Fibroblast of villous mesenchyme (primary cell): Measurements from ENCODE around the gene FBXL17. TPM values are rescaled to one million over a fixed set of nuclear protein-coding genes. Genes with fewer than 3 reads are reported as not detected.

Source experiments
- DNase-seq: peaks from one replicate; pipeline ENCODE4 v3.0.0-alpha.2; 2010; ENCODE audit warnings: low read depth
- H3K4me3 ChIP-seq: 2 replicates; pipeline ENCODE4 v1.5.1; 2011; ENCODE audit warnings: low read depth, mild to moderate bottlenecking, low read length
- total RNA-seq: library from RNA; depleted of rRNA; stranded (reverse); fragments of >200 nt; gene quantifications from 2 replicates; pipeline ENCODE4 v1.2.3, GENCODE V29; 2012
- TF ChIP-seq, protein P1 (sequence below): IDR thresholded peaks from 2 replicates; pipeline ENCODE4 v1.5.1; 2012; ENCODE audit warnings: low read depth, mild to moderate bottlenecking, low read length; ENCODE audit not compliant: insufficient read depth

FBXL17 gene
- total RNA-seq, 1 donor = 20.3 TPM

DNA sequence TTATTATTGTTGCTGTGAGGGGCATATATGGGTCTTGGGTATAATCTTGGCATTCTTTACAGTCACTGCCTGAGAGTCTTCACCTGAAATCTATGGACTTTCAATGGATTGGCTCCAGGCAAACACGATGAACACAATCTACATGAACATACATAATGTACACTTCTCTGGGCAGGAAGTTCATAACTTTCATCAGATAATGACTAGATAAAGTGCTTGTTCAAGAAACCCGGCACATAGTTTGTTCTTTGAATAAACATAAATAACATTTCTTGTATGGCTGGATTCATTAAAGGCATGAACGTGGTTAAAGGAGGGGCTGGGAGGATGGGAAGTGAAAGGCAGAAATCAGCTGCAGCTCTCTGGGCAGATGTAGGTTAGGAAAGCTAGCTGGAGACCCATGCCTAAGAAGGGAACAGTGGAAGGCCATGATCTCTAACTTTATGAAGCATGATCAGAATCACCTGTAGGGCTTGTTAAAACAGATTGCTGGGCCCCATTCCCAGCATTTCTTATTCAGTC is 404.3 kb downstream of the FBXL17 start:
- TF ChIP-seq, protein P1, sequence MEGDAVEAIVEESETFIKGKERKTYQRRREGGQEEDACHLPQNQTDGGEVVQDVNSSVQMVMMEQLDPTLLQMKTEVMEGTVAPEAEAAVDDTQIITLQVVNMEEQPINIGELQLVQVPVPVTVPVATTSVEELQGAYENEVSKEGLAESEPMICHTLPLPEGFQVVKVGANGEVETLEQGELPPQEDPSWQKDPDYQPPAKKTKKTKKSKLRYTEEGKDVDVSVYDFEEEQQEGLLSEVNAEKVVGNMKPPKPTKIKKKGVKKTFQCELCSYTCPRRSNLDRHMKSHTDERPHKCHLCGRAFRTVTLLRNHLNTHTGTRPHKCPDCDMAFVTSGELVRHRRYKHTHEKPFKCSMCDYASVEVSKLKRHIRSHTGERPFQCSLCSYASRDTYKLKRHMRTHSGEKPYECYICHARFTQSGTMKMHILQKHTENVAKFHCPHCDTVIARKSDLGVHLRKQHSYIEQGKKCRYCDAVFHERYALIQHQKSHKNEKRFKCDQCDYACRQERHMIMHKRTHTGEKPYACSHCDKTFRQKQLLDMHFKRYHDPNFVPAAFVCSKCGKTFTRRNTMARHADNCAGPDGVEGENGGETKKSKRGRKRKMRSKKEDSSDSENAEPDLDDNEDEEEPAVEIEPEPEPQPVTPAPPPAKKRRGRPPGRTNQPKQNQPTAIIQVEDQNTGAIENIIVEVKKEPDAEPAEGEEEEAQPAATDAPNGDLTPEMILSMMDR = no peak
- H3K4me3 ChIP-seq = no peak overlapping the region
- peak; percentile 20 for DNase-seq

DNA sequence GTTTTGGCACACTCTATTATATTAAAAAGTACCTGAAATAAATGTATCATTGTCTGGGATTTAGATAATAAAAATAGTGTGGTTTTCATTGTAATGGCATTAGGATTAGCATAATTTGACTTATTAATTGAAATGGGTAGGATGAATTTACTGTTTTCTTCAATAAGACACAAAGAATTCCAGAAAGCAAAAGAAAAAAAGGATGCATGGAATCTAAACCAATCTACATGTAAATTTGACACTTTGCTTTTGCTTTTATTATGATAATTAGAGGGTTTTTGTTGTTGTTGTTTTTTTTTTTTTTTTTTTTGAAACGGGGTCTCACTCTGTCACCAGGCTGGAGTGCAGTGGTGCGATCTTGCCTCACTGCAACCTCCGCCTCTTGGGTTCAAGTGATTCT is 406.3 kb downstream of the FBXL17 start:
- H3K4me3 ChIP-seq = no peak overlapping the region
- TF ChIP-seq, protein P1 = no peak
- DNase-seq = no peak

DNA sequence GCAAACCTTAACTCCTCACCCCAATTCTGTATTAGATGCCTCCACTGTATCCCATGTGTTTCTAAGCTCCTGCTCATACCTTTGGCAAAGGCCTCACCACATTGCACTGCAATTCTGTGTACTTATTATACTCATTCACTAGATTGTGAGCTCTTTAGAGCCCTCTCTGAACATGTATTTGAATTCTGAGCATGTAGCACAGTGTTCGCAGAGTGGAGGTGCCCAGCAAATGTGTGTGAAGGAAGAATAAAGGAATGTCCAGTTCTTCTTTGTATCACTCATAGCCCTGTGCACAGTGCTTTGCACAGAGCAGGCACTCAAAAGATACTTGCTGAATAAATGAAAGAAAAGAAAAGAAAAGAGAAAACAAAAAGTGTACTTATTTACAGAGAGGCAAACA is 410.1 kb downstream of the FBXL17 start:
- H3K4me3 ChIP-seq = no peak overlapping the region
- DNase-seq = no peak
- TF ChIP-seq, protein P1 = no peak

DNA sequence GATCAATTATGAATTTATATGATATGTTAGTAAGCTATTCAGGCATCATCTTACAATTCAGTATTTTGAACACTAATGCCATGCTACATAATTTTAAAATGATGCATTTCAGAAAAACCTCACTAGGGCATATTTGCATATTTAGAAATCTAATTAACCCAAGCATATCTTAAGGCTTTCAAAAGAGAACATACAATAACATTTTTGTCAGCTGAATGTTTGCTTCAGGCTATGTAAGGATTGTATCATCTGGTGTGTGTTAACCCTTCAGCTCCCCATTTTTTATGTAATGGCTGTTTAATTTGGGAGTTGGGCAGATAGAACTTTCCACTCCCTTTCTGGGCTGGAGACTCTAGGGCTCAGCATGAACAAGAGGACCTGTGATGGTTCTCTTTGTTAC is 412.1 kb downstream of the FBXL17 start:
- TF ChIP-seq, protein P1 = no peak
- DNase-seq = no peak
- no peak overlapping the region for H3K4me3 ChIP-seq

DNA sequence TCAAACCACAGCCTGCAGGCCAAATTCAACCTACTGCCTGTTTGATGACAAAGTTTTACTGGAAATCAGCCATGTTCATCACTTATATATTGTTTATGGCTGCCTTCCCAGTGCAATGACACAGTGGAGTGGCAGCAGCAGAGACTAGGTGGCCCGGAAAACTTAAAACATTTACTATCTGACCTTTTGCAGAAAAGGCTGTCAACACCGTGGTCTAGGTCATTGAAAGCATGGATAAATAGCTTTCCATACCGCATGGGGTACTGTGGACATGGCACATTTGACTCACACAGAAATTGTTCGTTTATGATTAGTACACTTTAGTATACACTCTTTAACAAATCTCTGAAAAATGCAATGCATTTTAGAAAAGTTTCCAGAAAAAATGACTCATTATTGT is 412.9 kb downstream of the FBXL17 start:
- DNase-seq = no peak
- TF ChIP-seq, protein P1 = no peak
- H3K4me3 ChIP-seq = no peak overlapping the region

DNA sequence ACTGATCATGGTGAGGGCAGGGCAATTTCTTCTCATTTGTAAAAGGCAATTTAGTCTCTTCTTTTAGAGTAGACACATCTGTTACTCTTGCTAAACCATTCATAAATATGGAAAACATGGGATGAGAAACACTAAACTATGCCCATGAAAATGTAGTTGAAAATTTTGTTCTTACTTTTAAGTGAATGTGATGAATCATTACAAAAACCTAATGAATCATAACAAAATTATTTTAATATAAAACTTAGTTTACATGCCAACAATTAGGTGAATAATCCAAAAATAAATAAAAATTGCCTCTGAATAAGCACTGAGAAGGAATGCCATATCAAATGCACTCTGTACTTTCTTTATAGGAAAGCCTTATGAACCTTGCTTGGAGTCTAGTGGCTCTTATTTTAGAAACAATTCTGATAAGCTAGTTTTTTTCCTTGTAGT is 413.5 kb downstream of the FBXL17 start:
- no peak overlapping the region for H3K4me3 ChIP-seq
- no peak for DNase-seq
- TF ChIP-seq, protein P1 = no peak

DNA sequence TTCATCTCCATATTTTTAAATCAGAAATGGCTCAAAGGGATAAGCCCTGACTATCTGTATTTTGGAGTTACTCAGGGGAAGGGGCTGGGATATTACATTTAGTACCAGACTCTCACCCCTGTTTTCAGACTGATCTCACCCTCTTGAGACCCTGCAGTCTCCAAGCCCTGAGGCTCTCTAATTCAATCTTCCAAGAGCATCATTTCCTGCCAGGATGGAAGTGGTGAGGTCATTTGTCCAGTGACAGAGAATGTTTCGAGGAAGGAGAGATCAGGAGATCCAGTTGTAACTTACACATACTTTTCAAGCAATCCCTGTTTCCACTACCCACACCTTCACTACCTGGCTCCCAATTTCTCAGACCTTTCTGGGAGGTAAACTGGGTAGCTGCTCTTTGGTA is 415.7 kb downstream of the FBXL17 start:
- TF ChIP-seq, protein P1 = no peak
- DNase-seq = no peak
- no peak overlapping the region for H3K4me3 ChIP-seq
